Activated CD4-positive, alpha-beta T cell treated with anti-CD3 and anti-CD28 coated beads for 24 hours (primary cell): ENCODE results near the gene OAS2.

ENCODE experiments used
- DNase-seq, 2 donors: peaks; one replicate each; pipeline ENCODE4 v3.0.0-alpha.2; 2020; ENCODE audit warnings: low read depth in 2 of 2

Gene OAS2

GRCh38 chr12:113058553-113058952 is 80.2 kb downstream of the OAS2 start:
- no peak for DNase-seq

GRCh38 chr12:113059071-113059595 is 80.8 kb downstream of the OAS2 start:
- no peak for DNase-seq

- DNase-seq = no peak
Observed at GRCh38 chr12:113060336-113060960, 82.1 kb downstream of the OAS2 start.

GRCh38 chr12:113061061-113061694 is 82.9 kb downstream of the OAS2 start:
- DNase-seq = no peak
